Measurements from ENCODE around the gene CACNA2D2. TPM values are rescaled to one million over a fixed set of nuclear protein-coding genes. Genes with fewer than 3 reads are reported as not detected.

Gene CACNA2D2
- total RNA-seq, 1 donor from 2014 or later, result 0.21 TPM

DNA sequence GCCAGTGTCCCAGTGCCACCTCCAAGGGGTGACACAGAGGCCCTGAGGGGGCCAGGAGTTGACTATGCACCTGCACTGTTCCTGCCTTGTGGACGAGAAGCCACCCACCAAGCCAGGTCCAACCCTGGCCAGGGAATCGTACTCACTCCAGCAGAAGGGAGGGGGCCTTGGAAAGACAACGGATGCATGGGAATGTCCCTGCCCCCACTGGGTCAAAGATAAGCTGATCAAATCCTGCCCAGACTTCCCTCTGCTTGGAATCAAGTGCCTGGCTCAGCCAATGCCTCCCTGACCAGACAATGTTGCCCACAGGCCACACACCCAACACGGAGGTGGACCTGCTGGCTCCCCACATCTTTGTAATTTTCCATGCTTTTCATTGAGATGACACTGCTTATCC lies 23.9 kb downstream of the CACNA2D2 start:
- DNase-seq (ENCODE audit: low read depth), result no peak
- Histone ChIP-seq H3K36me3 (ENCODE audit: control insufficient read depth, insufficient read depth, low read length) (no peaks in the 10 kb centered on the region), H3K27me3 (ENCODE audit: control insufficient read depth, insufficient read depth, low read length) (peaks cover 11% of the 10 kb centered on the region), H3K4me3 (ENCODE audit: low read depth, low read length) (no peak overlapping the region)
- TF ChIP-seq, protein P1, sequence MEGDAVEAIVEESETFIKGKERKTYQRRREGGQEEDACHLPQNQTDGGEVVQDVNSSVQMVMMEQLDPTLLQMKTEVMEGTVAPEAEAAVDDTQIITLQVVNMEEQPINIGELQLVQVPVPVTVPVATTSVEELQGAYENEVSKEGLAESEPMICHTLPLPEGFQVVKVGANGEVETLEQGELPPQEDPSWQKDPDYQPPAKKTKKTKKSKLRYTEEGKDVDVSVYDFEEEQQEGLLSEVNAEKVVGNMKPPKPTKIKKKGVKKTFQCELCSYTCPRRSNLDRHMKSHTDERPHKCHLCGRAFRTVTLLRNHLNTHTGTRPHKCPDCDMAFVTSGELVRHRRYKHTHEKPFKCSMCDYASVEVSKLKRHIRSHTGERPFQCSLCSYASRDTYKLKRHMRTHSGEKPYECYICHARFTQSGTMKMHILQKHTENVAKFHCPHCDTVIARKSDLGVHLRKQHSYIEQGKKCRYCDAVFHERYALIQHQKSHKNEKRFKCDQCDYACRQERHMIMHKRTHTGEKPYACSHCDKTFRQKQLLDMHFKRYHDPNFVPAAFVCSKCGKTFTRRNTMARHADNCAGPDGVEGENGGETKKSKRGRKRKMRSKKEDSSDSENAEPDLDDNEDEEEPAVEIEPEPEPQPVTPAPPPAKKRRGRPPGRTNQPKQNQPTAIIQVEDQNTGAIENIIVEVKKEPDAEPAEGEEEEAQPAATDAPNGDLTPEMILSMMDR (IDR thresholded peaks at IDR 0.05; ENCODE audit: insufficient read depth, low read length, poor library complexity, severe bottlenecking), result no peak

DNA sequence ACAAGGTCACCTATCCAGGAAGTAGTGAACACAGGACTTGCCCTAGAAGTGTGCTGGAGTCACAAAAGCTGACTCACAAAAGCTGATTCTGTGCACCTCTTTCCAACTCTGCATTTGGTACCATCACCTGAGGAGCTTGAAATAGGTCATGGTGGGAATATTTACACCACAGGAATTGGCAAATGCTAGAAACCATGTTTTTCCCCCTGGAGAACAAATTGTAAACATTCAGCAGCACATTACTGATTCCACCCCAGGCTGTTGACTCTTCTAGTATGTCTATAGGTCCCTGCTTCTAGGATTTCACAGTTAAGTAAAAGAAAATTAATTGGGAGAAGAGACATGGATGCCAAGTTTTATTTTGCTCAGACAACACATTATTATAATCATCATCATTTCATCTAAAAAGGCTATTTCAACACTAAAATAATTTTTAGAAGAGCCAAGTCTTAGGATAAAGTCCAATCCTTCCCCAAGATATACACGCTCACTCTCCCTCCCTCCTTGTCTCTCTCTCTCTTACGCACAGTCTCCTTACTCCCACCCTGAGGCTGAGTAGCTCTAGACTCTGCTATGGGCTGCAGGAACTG lies 24.7 kb downstream of the CACNA2D2 start:
- no peak for DNase-seq (ENCODE audit: low read depth)
- H3K36me3 ChIP-seq (ENCODE audit: control insufficient read depth, insufficient read depth, low read length), result no peaks in the 10 kb centered on the region
- peaks cover 13% of the 10 kb centered on the region for H3K27me3 ChIP-seq (ENCODE audit: control insufficient read depth, insufficient read depth, low read length)
- H3K4me3 ChIP-seq (ENCODE audit: low read depth, low read length), result no peak overlapping the region
- TF ChIP-seq, protein P1 (IDR thresholded peaks at IDR 0.05; ENCODE audit: insufficient read depth, low read length, poor library complexity, severe bottlenecking), result no peak

DNA sequence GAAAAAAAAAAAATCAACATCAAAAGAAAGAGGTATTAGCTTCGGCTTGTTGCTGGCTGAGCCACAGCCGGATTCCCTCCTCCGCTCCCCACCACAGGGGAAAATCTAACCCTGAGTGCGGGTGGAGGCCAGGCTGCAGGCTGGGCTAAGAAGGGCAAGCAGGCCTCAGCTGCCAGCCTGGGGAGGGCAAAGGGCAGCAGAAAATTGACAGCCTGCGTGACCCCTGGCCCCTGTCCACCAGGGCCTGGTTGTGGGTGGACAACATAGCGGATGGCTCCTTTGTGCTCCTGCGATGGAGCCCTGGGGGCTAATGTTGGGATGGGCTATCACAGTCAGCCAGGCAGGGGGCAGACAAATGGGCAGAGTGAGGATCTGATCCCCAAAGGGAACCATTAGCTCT lies 25.4 kb downstream of the CACNA2D2 start:
- DNase-seq (ENCODE audit: low read depth), result no peak
- TF ChIP-seq, protein P1 (IDR thresholded peaks at IDR 0.05; ENCODE audit: insufficient read depth, low read length, poor library complexity, severe bottlenecking), result no peak
- H3K27me3 ChIP-seq (ENCODE audit: control insufficient read depth, insufficient read depth, low read length), result peaks cover 17% of the 10 kb centered on the region
- H3K4me3 ChIP-seq (ENCODE audit: low read depth, low read length), result no peak overlapping the region
- H3K36me3 ChIP-seq (ENCODE audit: control insufficient read depth, insufficient read depth, low read length), result no peaks in the 10 kb centered on the region

DNA sequence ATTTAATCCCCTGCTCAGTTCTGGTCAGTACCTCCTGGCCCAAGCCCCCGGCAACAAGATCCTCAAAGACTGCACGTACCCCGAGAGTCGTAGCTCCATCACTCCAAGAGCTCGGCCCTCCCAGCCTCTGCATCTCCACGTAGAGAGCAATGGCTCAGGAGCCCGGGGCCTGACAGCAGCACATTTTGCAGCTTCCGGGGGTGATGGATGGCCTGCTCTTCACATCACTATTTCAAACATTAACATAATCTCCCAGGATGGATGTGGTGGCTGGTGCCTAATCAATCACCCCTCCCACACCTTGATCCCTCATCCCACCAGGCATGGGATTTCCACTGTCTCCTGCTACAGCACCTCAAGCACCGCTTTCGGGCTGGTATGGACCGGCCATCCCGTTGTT lies 28.1 kb downstream of the CACNA2D2 start:
- TF ChIP-seq, protein P1 (IDR thresholded peaks at IDR 0.05; ENCODE audit: insufficient read depth, low read length, poor library complexity, severe bottlenecking), result no peak
- Histone ChIP-seq H3K27me3 (ENCODE audit: control insufficient read depth, insufficient read depth, low read length) (peaks cover 10% of the 10 kb centered on the region), H3K4me3 (ENCODE audit: low read depth, low read length) (no peak overlapping the region), H3K36me3 (ENCODE audit: control insufficient read depth, insufficient read depth, low read length) (no peaks in the 10 kb centered on the region)
- no peak for DNase-seq (ENCODE audit: low read depth)

DNA sequence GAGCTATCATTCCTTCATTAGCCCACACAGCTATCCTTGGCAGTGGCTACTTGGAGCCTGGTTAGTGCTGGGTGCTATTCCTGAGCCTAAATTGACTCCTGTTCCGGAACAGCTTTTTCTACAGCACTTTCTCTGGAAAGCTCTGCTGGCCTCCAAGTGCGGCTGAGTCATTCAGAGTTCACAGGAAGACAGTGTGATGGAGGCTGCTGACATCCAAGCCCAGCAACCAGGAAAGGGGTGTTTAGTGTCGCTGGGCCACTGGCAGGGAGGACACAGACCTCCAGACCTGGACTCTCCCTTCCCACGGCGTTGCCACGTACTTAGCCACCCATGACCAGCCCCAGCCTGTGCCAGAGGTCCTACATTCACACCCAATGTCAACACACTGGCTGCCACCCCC lies 28.7 kb downstream of the CACNA2D2 start:
- peaks cover 10% of the 10 kb centered on the region for H3K27me3 ChIP-seq (ENCODE audit: control insufficient read depth, insufficient read depth, low read length)
- no peak overlapping the region for H3K4me3 ChIP-seq (ENCODE audit: low read depth, low read length)
- no peak for DNase-seq (ENCODE audit: low read depth)
- TF ChIP-seq, protein P1 (IDR thresholded peaks at IDR 0.05; ENCODE audit: insufficient read depth, low read length, poor library complexity, severe bottlenecking), result no peak
- H3K36me3 ChIP-seq (ENCODE audit: control insufficient read depth, insufficient read depth, low read length), result no peaks in the 10 kb centered on the region

DNA sequence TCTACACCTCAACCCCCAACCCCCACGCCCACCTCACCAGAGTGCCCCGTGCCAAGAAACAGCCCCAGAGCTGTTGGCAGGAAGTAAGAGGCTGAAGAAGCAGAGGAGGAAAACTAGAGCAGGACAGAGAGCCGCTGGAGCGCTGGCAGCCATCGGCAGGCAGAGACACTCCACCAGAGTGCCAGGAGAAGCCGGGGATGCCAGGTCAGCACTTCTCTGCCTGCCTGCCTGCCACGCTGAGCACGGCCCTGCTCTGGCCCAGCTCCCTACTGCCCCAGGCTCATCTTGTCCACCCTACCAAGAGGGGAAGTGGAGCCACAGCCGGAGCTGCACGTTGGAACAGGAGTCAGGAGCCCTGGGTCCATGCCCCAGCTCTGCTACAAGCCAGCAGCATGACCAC lies 29.7 kb downstream of the CACNA2D2 start:
- no peak for DNase-seq (ENCODE audit: low read depth)

More for the DNA sequence above, 29.7 kb downstream of the CACNA2D2 start:
- Histone ChIP-seq H3K27me3 (ENCODE audit: control insufficient read depth, insufficient read depth, low read length) (peaks cover 6% of the 10 kb centered on the region), H3K4me3 (ENCODE audit: low read depth, low read length) (no peak overlapping the region), H3K36me3 (ENCODE audit: control insufficient read depth, insufficient read depth, low read length) (no peaks in the 10 kb centered on the region)
- TF ChIP-seq, protein P1 (IDR thresholded peaks at IDR 0.05; ENCODE audit: insufficient read depth, low read length, poor library complexity, severe bottlenecking), result no peak

All from kidney epithelial cell (primary cell).